Prostate gland (tissue), 2 donors: ENCODE data around the gene TSSC4.

Source experiments
- CTCF ChIP-seq, 4 experiments: fragments of 200-600 bp in 2 of 4; fragments of 450-650 bp in 2 of 4; sonication (generic) in 2 of 4; IDR thresholded peaks; 1 replicate in 3 of 4; 2 replicates in 1 of 4; pipeline ENCODE4 v1.5.1; 2016 to 2019; ENCODE audit warnings: antibody characterized with exemption in 4 of 4, mild to moderate bottlenecking in 2 of 4, moderate library complexity in 2 of 4
- POLR2A ChIP-seq: fragments of 450-650 bp; IDR thresholded peaks from one replicate; pipeline ENCODE4 v1.6.1; 2016; ENCODE audit warnings: antibody characterized with exemption, mild to moderate bottlenecking

- TF ChIP-seq CTCF (IDR thresholded peaks at IDR 0.05) (no peak), POLR2A (no peak)
These were observed 13.1 kb upstream of the TSSC4 start for GRCh38 chr11:2387266-2387987.
